ENCODE results near the gene TTC14.
"Not testable (repeated sequence)": the region's sequence is repeated elsewhere in the genome, so short reads cannot be mapped to it uniquely, and the experiment has no call there.

TTC14 gene

GRCh38 chr3:180601688-180602666 is at the start of gene TTC14:
TSS of gene TTC14 (plus strand) at chr3:180602163. CDS start at chr3:180602262, 99 bp downstream.
- peak; percentile 83 for DNase-seq

- DNase-seq = no peak
Measured at GRCh38 chr3:180563406-180563805, 38.6 kb upstream of the TTC14 start.

GRCh38 chr3:180564676-180565075 is 37.3 kb upstream of the TTC14 start:
- no peak for DNase-seq

- DNase-seq = no peak
Measured at GRCh38 chr3:180570238-180570637, 31.7 kb upstream of the TTC14 start.

GRCh38 chr3:180571831-180572598 is 29.9 kb upstream of the TTC14 start:
- DNase-seq = no peak

- no peak for DNase-seq
Measured at GRCh38 chr3:180575571-180575970, 26.4 kb upstream of the TTC14 start.

GRCh38 chr3:180580934-180581333 is 21.0 kb upstream of the TTC14 start:
- no peak for DNase-seq

GRCh38 chr3:180590396-180590795 is 11.6 kb upstream of the TTC14 start:
- no peak for DNase-seq

GRCh38 chr3:180593631-180594030 is 8.3 kb upstream of the TTC14 start:
- DNase-seq = not testable (repeated sequence)

- DNase-seq = no peak
Measured at GRCh38 chr3:180594631-180595558, 7.1 kb upstream of the TTC14 start.

GRCh38 chr3:180595559-180595935 is 6.4 kb upstream of the TTC14 start:
- DNase-seq = no peak

- no peak for DNase-seq
Measured at GRCh38 chr3:180600473-180600872, 1.5 kb upstream of the TTC14 start.

- DNase-seq = no peak
Measured at GRCh38 chr3:180611006-180611405, 9.0 kb downstream of the TTC14 start.

- no peak for DNase-seq
Measured at GRCh38 chr3:180612364-180612763, 10.4 kb downstream of the TTC14 start.

GRCh38 chr3:180615954-180616353 is 14.0 kb downstream of the TTC14 start:
- no peak for DNase-seq

GRCh38 chr3:180617049-180617448 is 15.1 kb downstream of the TTC14 start:
- DNase-seq = no peak

- not testable (repeated sequence) for DNase-seq
Measured at GRCh38 chr3:180618563-180618962, 16.6 kb downstream of the TTC14 start.

GRCh38 chr3:180619723-180620122 is 17.8 kb downstream of the TTC14 start:
- DNase-seq = no peak

- no peak for DNase-seq
Measured at GRCh38 chr3:180624714-180625113, 22.8 kb downstream of the TTC14 start.

- no peak for DNase-seq
Measured at GRCh38 chr3:180626844-180627243, 24.9 kb downstream of the TTC14 start.

- DNase-seq = no peak
Measured at GRCh38 chr3:180630371-180630770, 28.4 kb downstream of the TTC14 start.

GRCh38 chr3:180631317-180631716 is 29.4 kb downstream of the TTC14 start:
- no peak for DNase-seq

- no peak for DNase-seq
Measured at GRCh38 chr3:180633722-180634121, 31.8 kb downstream of the TTC14 start.

All from NCI-H1436 treated with DMSO at 0.1 percent for 48 hours (cell line).